ENCODE data around the gene GALK2. TPM values are rescaled to one million over a fixed set of nuclear protein-coding genes. Genes with fewer than 3 reads are reported as not detected.

Gene GALK2
- total RNA-seq, 1 donor: 44.2 TPM

GRCh38 chr15:49148727-49149126, 21.3 kb upstream of the GALK2 start:
- no peak for DNase-seq (ENCODE audit: insufficient read length, low spot score, missing footprints)
- TF ChIP-seq, protein P1, sequence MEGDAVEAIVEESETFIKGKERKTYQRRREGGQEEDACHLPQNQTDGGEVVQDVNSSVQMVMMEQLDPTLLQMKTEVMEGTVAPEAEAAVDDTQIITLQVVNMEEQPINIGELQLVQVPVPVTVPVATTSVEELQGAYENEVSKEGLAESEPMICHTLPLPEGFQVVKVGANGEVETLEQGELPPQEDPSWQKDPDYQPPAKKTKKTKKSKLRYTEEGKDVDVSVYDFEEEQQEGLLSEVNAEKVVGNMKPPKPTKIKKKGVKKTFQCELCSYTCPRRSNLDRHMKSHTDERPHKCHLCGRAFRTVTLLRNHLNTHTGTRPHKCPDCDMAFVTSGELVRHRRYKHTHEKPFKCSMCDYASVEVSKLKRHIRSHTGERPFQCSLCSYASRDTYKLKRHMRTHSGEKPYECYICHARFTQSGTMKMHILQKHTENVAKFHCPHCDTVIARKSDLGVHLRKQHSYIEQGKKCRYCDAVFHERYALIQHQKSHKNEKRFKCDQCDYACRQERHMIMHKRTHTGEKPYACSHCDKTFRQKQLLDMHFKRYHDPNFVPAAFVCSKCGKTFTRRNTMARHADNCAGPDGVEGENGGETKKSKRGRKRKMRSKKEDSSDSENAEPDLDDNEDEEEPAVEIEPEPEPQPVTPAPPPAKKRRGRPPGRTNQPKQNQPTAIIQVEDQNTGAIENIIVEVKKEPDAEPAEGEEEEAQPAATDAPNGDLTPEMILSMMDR (IDR thresholded peaks at IDR 0.05; ENCODE audit: extremely low read depth, low read depth, low read length): no peak
- Histone ChIP-seq H2AFZ (ENCODE audit: low read length) (no peak overlapping the region), H3K36me3 (ENCODE audit: insufficient read depth, low read length) (peaks cover 11% of the 10 kb centered on the region), H3K79me2 (ENCODE audit: insufficient read depth, low read length) (peaks cover 97% of the 10 kb centered on the region), H3K9me3 (ENCODE audit: low read depth, low read length) (no peaks in the 10 kb centered on the region), H3K4me2 (ENCODE audit: insufficient read depth, low read length) (no peak overlapping the region), H3K4me3 (ENCODE audit: insufficient read depth, low read length) (no peak overlapping the region), H3K27me3 (ENCODE audit: insufficient read depth, low read length) (no peaks in the 10 kb centered on the region), H4K20me1 (ENCODE audit: insufficient read depth, low read length) (peaks cover 48% of the 10 kb centered on the region), H3K27ac (ENCODE audit: low read depth, low read length) (no peak overlapping the region), H3K4me1 (ENCODE audit: insufficient read depth, low read length) (peaks cover 21% of the 10 kb centered on the region)

GRCh38 chr15:49151831-49152230, 18.2 kb upstream of the GALK2 start:
- DNase-seq (ENCODE audit: insufficient read length, low spot score, missing footprints): no peak
- H3K27me3 ChIP-seq (ENCODE audit: insufficient read depth, low read length): no peaks in the 10 kb centered on the region
- TF ChIP-seq, protein P1 (IDR thresholded peaks at IDR 0.05; ENCODE audit: extremely low read depth, low read depth, low read length): no peak
- no peak overlapping the region for H3K4me2 ChIP-seq (ENCODE audit: insufficient read depth, low read length)
- peaks cover 20% of the 10 kb centered on the region for H3K4me1 ChIP-seq (ENCODE audit: insufficient read depth, low read length)
- H2AFZ ChIP-seq (ENCODE audit: low read length): no peak overlapping the region
- peaks cover 33% of the 10 kb centered on the region for H4K20me1 ChIP-seq (ENCODE audit: insufficient read depth, low read length)
- H3K36me3 ChIP-seq (ENCODE audit: insufficient read depth, low read length): no peaks in the 10 kb centered on the region
- no peak overlapping the region for H3K4me3 ChIP-seq (ENCODE audit: insufficient read depth, low read length)
- peaks cover 94% of the 10 kb centered on the region for H3K79me2 ChIP-seq (ENCODE audit: insufficient read depth, low read length)
- no peaks in the 10 kb centered on the region for H3K9me3 ChIP-seq (ENCODE audit: low read depth, low read length)
- no peak overlapping the region for H3K27ac ChIP-seq (ENCODE audit: low read depth, low read length)

- Histone ChIP-seq H3K4me1 (ENCODE audit: insufficient read depth, low read length) (peaks cover 27% of the 10 kb centered on the region), H4K20me1 (ENCODE audit: insufficient read depth, low read length) (peaks cover 25% of the 10 kb centered on the region), H3K4me2 (ENCODE audit: insufficient read depth, low read length) (no peak overlapping the region), H3K27ac (ENCODE audit: low read depth, low read length) (no peak overlapping the region), H3K9me3 (ENCODE audit: low read depth, low read length) (no peaks in the 10 kb centered on the region), H3K79me2 (ENCODE audit: insufficient read depth, low read length) (peaks cover 93% of the 10 kb centered on the region), H3K27me3 (ENCODE audit: insufficient read depth, low read length) (no peaks in the 10 kb centered on the region), H3K36me3 (ENCODE audit: insufficient read depth, low read length) (no peaks in the 10 kb centered on the region), H3K4me3 (ENCODE audit: insufficient read depth, low read length) (no peak overlapping the region), H2AFZ (ENCODE audit: low read length) (no peak overlapping the region)
- DNase-seq (ENCODE audit: insufficient read length, low spot score, missing footprints): no peak
- TF ChIP-seq, protein P1 (IDR thresholded peaks at IDR 0.05; ENCODE audit: extremely low read depth, low read depth, low read length): no peak
Observed at GRCh38 chr15:49152552-49153312, 17.3 kb upstream of the GALK2 start.

DNA sequence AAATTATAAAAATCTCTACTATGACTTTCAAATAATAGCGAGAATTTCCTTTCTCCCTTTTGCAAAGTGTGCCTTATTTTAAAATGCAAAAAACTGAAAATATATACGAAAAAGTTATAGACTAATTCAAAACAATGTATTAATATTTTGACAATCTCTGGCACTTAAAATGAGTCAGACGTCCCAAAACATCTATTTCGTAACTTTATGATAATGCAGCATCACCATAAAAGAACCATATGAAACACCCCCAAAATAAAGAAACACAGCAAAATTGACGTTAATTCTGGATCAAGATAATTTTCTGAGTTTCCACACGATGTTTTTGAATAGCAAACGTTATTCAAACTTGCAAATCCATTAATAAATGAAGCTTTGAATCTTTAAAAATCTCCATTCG, 15.7 kb upstream of the GALK2 start:
- Histone ChIP-seq H3K36me3 (ENCODE audit: insufficient read depth, low read length) (no peaks in the 10 kb centered on the region), H4K20me1 (ENCODE audit: insufficient read depth, low read length) (peaks cover 16% of the 10 kb centered on the region), H3K4me1 (ENCODE audit: insufficient read depth, low read length) (peaks cover 23% of the 10 kb centered on the region), H3K27me3 (ENCODE audit: insufficient read depth, low read length) (no peaks in the 10 kb centered on the region), H2AFZ (ENCODE audit: low read length) (no peak overlapping the region), H3K4me3 (ENCODE audit: insufficient read depth, low read length) (peak overlapping the region; percentile 86), H3K9me3 (ENCODE audit: low read depth, low read length) (no peaks in the 10 kb centered on the region), H3K27ac (ENCODE audit: low read depth, low read length) (peak overlapping the region; percentile 97), H3K4me2 (ENCODE audit: insufficient read depth, low read length) (peak overlapping the region; percentile 87), H3K79me2 (ENCODE audit: insufficient read depth, low read length) (peaks cover 89% of the 10 kb centered on the region)
- DNase-seq (ENCODE audit: insufficient read length, low spot score, missing footprints): no peak
- TF ChIP-seq, protein P1 (IDR thresholded peaks at IDR 0.05; ENCODE audit: extremely low read depth, low read depth, low read length): no peak
